ENCODE data around the gene CACNA1I.

Gene CACNA1I

GRCh38 chr22:39569066-39569465 lies 1.5 kb upstream of the CACNA1I start:
- no peak for DNase-seq

GRCh38 chr22:39570226-39570625 lies 327 bp upstream of the CACNA1I start:
- DNase-seq, result no peak

GRCh38 chr22:39571538-39571937 lies 985 bp downstream of the CACNA1I start:
- DNase-seq, result no peak

GRCh38 chr22:39574779-39575551 lies 4.4 kb downstream of the CACNA1I start:
- no peak for DNase-seq

DNA sequence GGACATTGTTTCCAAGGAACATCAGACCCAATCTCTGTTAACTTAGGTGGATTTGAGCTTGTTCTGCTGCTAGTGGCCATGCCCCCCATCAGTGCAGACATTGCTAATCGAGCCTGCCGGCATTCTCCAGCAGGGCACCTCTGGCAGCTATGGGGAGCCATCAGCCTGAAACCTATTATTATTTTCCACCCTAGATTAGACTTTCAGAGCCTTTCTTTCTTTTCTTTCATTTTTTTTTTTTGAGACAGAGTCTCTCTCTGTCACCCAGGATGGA lies 4.9 kb downstream of the CACNA1I start:
- no peak for DNase-seq

DNA sequence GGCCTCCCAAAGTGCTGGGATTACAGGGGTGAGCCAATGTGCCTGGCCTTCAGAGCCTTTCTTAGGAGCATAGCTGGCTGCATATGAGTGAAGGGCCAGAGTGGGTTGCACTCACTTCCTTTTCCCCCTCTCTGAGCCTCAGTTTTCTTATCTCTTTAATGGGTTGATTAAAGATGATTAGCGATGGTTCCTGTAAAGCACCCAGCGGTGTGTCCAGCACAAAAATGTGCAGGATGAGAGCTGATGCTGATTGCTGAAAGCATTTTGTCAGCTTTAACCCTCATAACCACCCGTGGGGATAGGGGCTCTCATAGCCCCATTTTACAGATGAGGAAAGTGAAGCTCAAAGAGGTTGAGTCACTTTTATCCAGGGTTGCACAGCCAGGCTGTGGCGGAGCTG lies 5.5 kb downstream of the CACNA1I start:
- DNase-seq, result no peak

DNA sequence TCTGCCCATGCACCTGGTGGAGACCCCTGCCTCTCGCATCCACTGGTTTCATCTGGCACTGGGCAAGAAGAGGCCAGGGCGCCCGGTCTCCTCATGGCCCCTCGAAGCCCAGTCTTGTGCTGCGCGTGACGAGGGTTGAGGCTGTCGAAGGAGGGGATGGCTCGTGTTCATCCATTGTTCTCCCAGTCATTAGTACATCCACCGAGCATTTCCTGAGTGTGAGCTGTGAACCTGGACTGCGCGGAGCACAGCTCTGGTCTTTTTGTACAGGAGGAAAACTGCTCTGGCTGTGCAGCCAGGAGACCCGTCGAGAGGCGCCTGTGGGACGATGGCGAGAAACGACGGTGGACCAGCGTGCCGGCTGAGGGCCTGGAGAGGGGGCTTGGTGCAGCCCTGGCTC lies 6.8 kb downstream of the CACNA1I start:
- DNase-seq, result no peak

DNA sequence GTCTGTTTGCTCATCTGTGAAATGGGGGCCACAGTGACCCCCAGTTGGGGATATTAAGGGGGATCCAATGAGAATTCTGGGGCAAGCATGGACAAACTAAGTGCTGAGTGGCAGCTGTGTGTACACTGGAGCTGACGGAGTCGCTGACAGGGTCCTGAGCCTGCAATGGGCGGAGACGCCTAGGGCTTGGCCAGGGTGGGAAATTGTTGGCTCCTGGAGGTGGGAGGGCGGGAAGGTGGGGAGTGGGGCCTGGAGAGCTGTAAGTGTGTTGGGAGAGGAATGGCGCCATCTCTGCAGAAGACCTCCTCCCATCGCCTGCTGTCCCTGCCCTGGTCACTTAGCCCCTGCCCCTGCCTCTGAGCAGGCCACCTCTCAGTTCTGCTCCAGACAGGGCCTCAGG lies 7.3 kb downstream of the CACNA1I start:
- DNase-seq, result no peak

- DNase-seq, result no peak
These were observed 9.5 kb downstream of the CACNA1I start for GRCh38 chr22:39580006-39580441.

DNA sequence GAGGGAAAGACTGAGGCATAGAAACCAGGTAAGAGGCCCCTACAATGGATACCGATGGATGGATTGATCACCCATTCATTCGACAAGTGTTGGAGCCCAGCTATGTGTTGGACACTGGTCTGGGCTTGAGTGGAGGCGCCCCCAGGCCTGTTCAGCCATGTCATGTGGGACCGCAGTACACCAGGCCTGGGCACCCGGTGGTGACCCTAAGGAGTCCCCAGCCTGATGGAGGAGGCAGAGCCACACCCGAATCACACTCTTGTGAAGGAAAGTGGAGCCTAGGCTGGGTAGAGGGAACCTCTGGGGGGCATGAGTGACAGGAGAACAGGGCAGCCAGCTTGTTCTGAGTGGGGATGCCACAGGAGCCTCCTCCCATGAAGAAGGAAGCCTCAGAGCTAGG lies 10.2 kb downstream of the CACNA1I start:
- DNase-seq, result no peak

GRCh38 chr22:39581303-39581702 lies 10.8 kb downstream of the CACNA1I start:
- no peak for DNase-seq

- no peak for DNase-seq
These were observed 12.6 kb downstream of the CACNA1I start for GRCh38 chr22:39583066-39583667.

- no peak for DNase-seq
These were observed 19.3 kb downstream of the CACNA1I start for GRCh38 chr22:39589875-39590274.

DNA sequence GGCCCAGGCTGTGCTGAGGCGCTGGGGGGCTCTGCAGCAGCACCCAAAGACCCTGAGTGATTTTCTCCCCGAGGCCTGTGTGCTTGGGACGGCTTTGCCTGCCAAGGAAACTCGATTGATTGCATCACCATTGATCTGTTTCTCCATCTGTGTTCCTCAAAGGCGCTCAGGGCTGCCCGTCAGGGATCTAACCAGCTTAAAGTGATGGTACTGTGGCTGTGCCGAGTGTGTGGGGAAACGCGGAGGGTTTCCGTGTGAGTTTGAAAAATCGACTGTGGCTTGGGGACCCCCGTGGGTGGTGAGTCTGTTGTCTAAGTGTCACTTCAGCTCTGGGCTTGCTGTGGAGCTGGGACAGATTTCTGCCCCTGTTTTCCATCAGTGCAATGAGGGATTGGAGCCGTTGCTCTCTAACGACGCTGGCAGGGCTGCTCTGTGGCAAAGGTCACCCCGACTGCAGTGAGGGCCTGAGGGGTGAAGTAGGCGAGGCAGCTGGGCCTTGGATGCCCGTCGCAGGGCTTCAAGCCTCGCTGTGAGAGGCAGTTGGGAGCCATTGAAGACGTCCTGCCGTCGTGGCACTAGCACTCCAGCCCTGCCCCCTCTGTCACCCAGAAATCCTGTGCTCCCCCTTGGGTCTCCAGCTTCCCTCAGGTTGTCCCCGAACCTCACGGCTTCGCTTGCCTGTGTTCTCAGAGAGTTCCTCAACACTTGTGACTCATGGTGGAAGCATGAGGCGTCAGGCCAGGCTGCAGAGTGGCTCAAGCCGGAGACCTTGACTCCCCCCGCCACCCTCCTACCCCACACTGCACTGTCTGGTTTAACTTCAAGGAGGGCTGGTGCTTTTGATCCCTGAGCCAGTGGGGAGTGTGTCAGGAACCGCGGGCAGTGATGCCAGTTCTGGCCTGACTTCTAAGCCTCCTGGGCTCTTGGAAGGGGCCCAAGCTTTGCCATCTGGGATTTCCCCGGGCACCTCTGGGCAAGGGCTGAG lies 21.8 kb downstream of the CACNA1I start:
- no peak for DNase-seq

DNA sequence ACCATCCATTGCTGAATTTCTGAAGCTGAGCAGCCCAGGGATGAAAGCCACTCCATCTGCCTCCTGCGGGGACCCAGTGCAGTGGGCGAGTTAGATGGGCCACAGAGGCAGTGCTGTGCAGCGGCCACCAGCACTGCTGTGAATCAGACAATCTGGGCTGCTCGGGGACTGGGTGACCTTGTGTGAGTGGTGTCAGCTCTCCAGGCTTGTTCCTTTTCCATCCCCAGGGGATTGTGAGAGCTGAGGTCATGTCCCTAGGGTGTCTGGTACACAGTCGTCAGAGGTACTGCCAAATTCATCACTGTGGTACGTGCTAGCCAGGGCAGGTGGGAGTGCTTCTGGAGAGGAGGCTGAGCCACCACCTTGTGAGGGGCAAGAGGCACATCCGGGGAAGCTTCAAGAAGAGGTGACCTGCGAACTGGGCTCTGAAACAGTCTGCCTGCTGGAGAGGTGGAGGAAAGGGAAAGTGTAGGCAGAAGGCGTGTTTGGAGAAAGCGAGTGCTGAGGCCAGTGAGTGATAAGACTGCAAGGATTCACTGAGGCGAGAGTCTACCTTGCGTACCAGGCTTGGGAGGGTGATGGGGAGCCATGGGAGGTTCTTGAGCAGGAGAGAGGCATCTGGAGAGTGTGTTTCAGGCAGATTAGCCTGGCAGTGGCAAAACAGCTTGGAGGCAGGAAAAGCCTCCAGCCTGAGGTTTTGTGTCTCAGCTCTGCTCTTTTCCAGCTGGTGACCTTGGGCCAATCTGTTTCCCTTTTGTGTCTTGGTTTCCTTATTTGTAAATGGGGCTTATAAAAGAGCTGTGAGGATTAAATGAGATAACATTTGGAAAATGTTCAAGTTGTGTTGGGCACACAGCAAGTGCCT lies 22.7 kb downstream of the CACNA1I start:
- DNase-seq, result no peak

DNA sequence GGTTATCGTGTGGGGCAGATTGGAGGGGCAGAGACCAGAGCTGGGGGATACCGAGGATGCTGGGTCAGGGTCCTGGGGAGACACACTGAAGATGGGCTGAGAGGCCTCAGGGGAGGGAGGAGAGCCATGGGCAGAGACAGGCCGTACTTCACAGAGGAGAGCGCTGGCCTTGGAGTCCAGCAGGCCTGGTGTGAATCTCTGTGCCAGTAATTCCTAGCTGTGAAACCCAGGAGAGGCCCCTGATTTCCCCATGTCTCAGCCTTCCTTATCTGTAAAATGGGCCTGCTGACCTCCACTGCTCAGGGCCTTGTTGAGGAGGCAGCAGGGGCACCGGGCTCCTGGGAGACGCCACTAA lies 23.4 kb downstream of the CACNA1I start:
- no peak for DNase-seq

- DNase-seq, result no peak
These were observed 23.9 kb downstream of the CACNA1I start for GRCh38 chr22:39594411-39594810.

DNA sequence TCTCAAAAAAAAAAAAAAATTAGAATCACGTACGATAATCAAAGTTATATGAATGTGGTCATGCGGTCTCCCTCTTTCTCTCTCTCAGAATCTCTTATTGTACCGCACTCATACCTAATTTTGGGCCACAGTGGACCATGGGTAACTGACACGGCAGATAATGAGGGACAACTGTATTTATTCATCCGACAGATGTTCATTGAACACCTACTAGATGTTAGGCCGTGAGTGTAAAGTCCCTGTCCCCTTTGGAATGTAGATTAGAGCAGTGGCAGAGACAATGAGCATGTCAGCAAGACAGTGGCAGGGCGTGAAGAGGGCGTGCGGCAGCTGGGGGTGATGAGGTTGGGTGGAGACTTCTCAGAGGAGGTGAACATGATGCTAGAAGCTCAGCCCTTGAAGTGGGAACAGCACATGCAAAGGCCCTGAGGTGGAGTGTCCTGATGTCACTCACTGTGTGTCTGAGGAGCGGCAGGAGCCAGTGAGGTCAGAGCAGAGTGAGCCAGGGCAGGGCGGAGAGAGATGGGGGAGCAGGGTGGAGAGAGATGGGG lies 25.1 kb downstream of the CACNA1I start:
- no peak for DNase-seq

GRCh38 chr22:39596601-39597000 lies 26.0 kb downstream of the CACNA1I start:
- no peak for DNase-seq

- DNase-seq, result no peak
These were observed 26.8 kb downstream of the CACNA1I start for GRCh38 chr22:39597236-39597869.

DNA sequence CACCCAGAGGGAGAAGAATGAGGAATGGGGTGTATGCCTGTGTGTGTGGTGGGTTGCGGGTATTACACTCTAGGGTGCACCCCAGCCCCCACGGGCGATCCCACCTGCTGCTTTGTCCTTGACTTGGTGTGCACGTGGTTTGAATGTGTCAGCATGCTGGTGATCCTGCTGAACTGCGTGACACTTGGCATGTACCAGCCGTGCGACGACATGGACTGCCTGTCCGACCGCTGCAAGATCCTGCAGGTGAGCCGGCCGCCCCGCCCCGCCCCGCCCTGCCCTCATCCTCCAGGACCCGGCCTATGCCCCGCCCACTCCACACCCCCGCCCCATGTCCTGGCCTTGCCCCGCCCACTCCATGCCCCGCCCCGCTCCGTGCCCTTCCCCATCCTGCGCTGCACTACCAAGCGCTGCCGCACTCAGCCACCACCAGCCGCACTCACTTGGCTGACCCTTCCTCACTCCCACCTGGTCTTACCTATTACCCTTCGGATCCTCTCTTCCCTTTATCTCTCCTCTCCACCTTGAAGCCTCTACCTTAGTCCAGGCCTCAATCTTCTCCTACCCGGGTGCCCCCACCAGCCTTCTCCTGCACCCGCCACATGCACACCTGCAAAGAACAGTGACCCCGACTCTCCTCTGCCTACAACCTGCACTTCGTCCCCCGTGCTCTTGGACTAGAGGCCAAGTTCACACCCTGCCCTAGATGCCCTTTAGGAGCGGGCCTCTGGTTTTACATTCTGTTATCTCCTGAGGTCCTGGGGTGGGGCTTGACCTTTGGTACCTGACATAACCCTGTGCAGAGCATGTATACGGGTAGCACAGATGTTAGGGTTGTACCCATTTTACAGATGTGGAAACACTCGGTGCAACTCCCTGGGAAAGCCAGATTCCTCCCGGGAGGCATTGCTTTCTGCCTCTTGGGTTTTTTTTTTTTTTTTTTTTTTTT lies 27.7 kb downstream of the CACNA1I start:
- DNase-seq, result no peak

All from NCI-H2029 treated with DMSO at 0.1 percent for 48 hours (cell line).